ENCODE results near the gene TOMM20. TPM values are rescaled to one million over a fixed set of nuclear protein-coding genes. Genes with fewer than 3 reads are reported as not detected.

Gene TOMM20
- total RNA-seq, 1 donor from 2014 or later = 212 TPM

DNA sequence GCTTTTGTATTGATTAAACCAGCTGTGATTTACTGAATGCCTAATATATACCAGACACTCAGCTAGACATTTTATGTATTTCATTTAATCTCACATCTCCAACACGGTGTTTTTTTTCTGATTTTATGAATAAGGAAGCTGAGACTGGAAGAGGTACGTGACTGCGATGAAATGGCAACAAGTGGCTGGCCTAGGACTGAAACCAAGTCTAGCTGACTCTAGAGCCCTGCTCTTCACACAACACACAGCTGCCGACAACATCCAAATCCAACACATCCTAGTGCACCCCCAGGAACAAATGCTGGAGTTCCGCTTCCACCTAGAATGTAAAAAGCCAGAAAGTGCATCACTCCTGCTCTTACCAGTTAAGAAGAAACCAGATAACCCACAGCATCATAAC is 10.7 kb upstream of the TOMM20 start:
- no peaks in the 10 kb centered on the region for H3K4me1 ChIP-seq
- peaks cover 10% of the 10 kb centered on the region for H3K79me2 ChIP-seq (ENCODE audit: low read depth)
- H3K9ac ChIP-seq = no peak overlapping the region
- no peaks in the 10 kb centered on the region for H3K9me3 ChIP-seq (ENCODE audit: low read depth)
- no peak overlapping the region for H3K4me3 ChIP-seq
- no peaks in the 10 kb centered on the region for H3K27me3 ChIP-seq
- H3F3A ChIP-seq (ENCODE audit: low read depth) = no peaks in the 10 kb centered on the region
- H3K4me2 ChIP-seq = no peak overlapping the region
- no peaks in the 10 kb centered on the region for H3K9me3 Mint-ChIP-seq
- TF ChIP-seq, protein P1, sequence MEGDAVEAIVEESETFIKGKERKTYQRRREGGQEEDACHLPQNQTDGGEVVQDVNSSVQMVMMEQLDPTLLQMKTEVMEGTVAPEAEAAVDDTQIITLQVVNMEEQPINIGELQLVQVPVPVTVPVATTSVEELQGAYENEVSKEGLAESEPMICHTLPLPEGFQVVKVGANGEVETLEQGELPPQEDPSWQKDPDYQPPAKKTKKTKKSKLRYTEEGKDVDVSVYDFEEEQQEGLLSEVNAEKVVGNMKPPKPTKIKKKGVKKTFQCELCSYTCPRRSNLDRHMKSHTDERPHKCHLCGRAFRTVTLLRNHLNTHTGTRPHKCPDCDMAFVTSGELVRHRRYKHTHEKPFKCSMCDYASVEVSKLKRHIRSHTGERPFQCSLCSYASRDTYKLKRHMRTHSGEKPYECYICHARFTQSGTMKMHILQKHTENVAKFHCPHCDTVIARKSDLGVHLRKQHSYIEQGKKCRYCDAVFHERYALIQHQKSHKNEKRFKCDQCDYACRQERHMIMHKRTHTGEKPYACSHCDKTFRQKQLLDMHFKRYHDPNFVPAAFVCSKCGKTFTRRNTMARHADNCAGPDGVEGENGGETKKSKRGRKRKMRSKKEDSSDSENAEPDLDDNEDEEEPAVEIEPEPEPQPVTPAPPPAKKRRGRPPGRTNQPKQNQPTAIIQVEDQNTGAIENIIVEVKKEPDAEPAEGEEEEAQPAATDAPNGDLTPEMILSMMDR (IDR thresholded peaks at IDR 0.05) = no peak
- TF ChIP-seq EZH2 (IDR thresholded peaks at IDR 0.05) = no peak
- TF ChIP-seq EZH2phosphoT487 (IDR thresholded peaks at IDR 0.05) = no peak
- peaks cover 2% of the 10 kb centered on the region for H3K36me3 ChIP-seq
- H3K27ac ChIP-seq = no peak overlapping the region
- DNase-seq (ENCODE audit: low spot score) = no peak
- H3K27me3 Mint-ChIP-seq (ENCODE audit: insufficient read depth, low read depth) = peaks cover 2% of the 10 kb centered on the region
- no peak overlapping the region for H3K4me3 Mint-ChIP-seq
- H3K36me3 Mint-ChIP-seq = peaks cover 33% of the 10 kb centered on the region
- no peak overlapping the region for H2AFZ ChIP-seq (replicated peaks)
- H4K20me1 ChIP-seq (ENCODE audit: low read depth) = no peaks in the 10 kb centered on the region
- H3K4me1 Mint-ChIP-seq = no peaks in the 10 kb centered on the region
- H3K27ac Mint-ChIP-seq = no peak overlapping the region

DNA sequence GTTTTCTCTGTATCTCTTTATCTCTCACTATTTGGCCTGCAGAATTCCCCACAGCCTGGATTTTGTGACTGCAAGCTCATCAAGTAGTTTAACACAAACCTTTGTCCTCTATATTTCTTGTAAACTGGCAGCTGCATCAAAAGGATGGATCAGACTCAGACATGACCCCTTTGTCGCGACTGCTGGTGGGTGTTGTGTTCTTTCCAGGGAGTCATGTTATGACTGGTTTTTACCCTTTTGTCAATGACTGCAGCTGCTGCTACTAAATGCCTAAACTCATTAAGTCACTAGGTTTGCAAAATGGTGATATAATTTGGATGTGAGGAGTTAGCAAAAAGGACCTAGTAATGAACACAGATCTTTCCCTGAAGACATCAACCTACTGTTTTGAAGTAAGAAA is 10.2 kb upstream of the TOMM20 start:
- TF ChIP-seq, protein P1 (IDR thresholded peaks at IDR 0.05) = no peak
- no peak for TF ChIP-seq EZH2phosphoT487 (IDR thresholded peaks at IDR 0.05)
- TF ChIP-seq EZH2 (IDR thresholded peaks at IDR 0.05) = no peak
- no peak overlapping the region for H3K27ac Mint-ChIP-seq
- Histone ChIP-seq H3K9ac (no peak overlapping the region), H3F3A (ENCODE audit: low read depth) (no peaks in the 10 kb centered on the region), H3K27ac (no peak overlapping the region), H3K4me1 (no peaks in the 10 kb centered on the region), H2AFZ (replicated peaks) (no peak overlapping the region), H3K4me3 (no peak overlapping the region), H3K27me3 (no peaks in the 10 kb centered on the region), H3K9me3 (ENCODE audit: low read depth) (no peaks in the 10 kb centered on the region), H4K20me1 (ENCODE audit: low read depth) (no peaks in the 10 kb centered on the region), H3K79me2 (ENCODE audit: low read depth) (peaks cover 9% of the 10 kb centered on the region), H3K36me3 (peaks cover 3% of the 10 kb centered on the region), H3K4me2 (no peak overlapping the region)
- peaks cover 2% of the 10 kb centered on the region for H3K27me3 Mint-ChIP-seq (ENCODE audit: insufficient read depth, low read depth)
- DNase-seq (ENCODE audit: low spot score) = no peak
- no peaks in the 10 kb centered on the region for H3K9me3 Mint-ChIP-seq
- peaks cover 33% of the 10 kb centered on the region for H3K36me3 Mint-ChIP-seq
- H3K4me3 Mint-ChIP-seq = no peak overlapping the region
- H3K4me1 Mint-ChIP-seq = no peaks in the 10 kb centered on the region

DNA sequence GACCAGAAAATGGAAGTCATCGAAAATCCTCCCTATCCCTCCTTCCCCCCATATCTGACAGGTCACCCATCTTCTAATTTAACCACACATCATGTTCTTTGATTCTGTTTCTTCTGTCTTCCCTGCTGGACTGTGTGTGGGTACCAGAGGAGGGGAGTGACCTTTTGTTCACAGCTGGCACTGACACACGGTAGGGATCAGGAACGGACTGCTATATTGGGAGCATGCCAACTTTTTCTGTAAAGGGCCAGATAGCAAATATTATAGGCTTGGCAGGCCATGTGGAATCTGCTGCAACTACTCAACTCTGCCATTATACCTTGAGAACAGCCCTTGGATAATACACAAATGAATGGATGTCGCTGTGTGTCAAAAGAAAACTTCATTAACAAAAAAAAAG is 7.5 kb upstream of the TOMM20 start:
- H3K27me3 ChIP-seq = no peaks in the 10 kb centered on the region
- peaks cover 3% of the 10 kb centered on the region for H3K36me3 ChIP-seq
- Mint-ChIP-seq H3K27ac (no peak overlapping the region), H3K27me3 (ENCODE audit: insufficient read depth, low read depth) (peaks cover 2% of the 10 kb centered on the region), H3K4me3 (no peak overlapping the region), H3K9me3 (no peaks in the 10 kb centered on the region), H3K36me3 (peaks cover 27% of the 10 kb centered on the region), H3K4me1 (no peaks in the 10 kb centered on the region)
- TF ChIP-seq, protein P1 (IDR thresholded peaks at IDR 0.05) = no peak
- H3K9me3 ChIP-seq (ENCODE audit: low read depth) = no peaks in the 10 kb centered on the region
- no peaks in the 10 kb centered on the region for H3K79me2 ChIP-seq (ENCODE audit: low read depth)
- no peak for DNase-seq (ENCODE audit: low spot score)
- H4K20me1 ChIP-seq (ENCODE audit: low read depth) = no peaks in the 10 kb centered on the region
- H3K27ac ChIP-seq = no peak overlapping the region
- no peak overlapping the region for H2AFZ ChIP-seq (replicated peaks)
- no peak overlapping the region for H3K9ac ChIP-seq
- peaks cover 19% of the 10 kb centered on the region for H3F3A ChIP-seq (ENCODE audit: low read depth)
- no peaks in the 10 kb centered on the region for H3K4me1 ChIP-seq
- no peak overlapping the region for H3K4me3 ChIP-seq
- H3K4me2 ChIP-seq = no peak overlapping the region

DNA sequence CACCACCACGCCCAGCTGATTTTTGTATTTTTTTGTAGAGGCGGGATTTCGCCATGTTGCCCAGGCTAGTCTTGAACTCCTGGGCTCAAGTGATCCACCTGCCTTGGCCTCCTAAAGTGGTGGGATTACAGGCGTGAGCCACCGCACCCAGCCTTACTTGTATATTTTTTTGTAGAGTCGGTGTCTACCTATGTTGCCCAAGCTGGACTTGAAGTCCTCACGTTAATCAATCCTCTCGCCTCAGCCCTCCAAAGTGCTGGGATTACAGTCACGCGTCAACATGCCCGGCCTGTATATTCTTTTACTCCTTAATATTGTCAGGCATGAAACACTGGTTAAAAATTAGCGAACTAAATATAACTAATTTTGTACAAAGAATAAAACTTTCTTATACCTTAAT is 5.5 kb upstream of the TOMM20 start:
- Histone ChIP-seq H3K79me2 (ENCODE audit: low read depth) (no peaks in the 10 kb centered on the region), H3K27ac (no peak overlapping the region), H3K4me3 (no peak overlapping the region), H3K9me3 (ENCODE audit: low read depth) (no peaks in the 10 kb centered on the region), H3K4me2 (no peak overlapping the region), H3F3A (ENCODE audit: low read depth) (peaks cover 32% of the 10 kb centered on the region), H3K4me1 (no peaks in the 10 kb centered on the region), H2AFZ (replicated peaks) (no peak overlapping the region), H4K20me1 (ENCODE audit: low read depth) (no peaks in the 10 kb centered on the region), H3K9ac (no peak overlapping the region), H3K27me3 (no peaks in the 10 kb centered on the region), H3K36me3 (peaks cover 3% of the 10 kb centered on the region)
- H3K27me3 Mint-ChIP-seq (ENCODE audit: insufficient read depth, low read depth) = no peaks in the 10 kb centered on the region
- no peak overlapping the region for H3K27ac Mint-ChIP-seq
- peaks cover 26% of the 10 kb centered on the region for H3K36me3 Mint-ChIP-seq
- TF ChIP-seq, protein P1 (IDR thresholded peaks at IDR 0.05) = no peak
- TF ChIP-seq EZH2phosphoT487 (IDR thresholded peaks at IDR 0.05) (no peak), EZH2 (IDR thresholded peaks at IDR 0.05) (no peak)
- H3K4me1 Mint-ChIP-seq = peaks cover under 1% of the 10 kb centered on the region
- no peak overlapping the region for H3K4me3 Mint-ChIP-seq
- no peak for DNase-seq (ENCODE audit: low spot score)
- no peaks in the 10 kb centered on the region for H3K9me3 Mint-ChIP-seq

Data from neural progenitor cell (in vitro differentiated cells).